K562 (cell line): ENCODE data around the gene RPTOR. TPM values are rescaled to one million over a fixed set of nuclear protein-coding genes. Genes with fewer than 3 reads are reported as not detected.

ENCODE experiments used
- ATAC-seq: fragments of 200-7000 bp; cut with Tn5 transposase; 3 replicates; pipeline ENCODE4 v1.9.1; 2020; ENCODE audit warnings: moderate library complexity
- BruUV-seq: library from RNA; stranded (reverse); fragments of 400-500 nt; replicated peaks from 2 replicates; lab custom pipeline; 2021; lab: Mats Ljungman, UMichigan
- CTCF ChIA-PET: fragments of 300-600 bp; formaldehyde crosslinking; extraction: SDS; loops from one replicate; lab custom pipeline; 2021; ENCODE audit warnings: low intra/inter-chr PET ratio; lab: Yijun Ruan, JAX
- POLR2A ChIA-PET: fragments of 300-600, 350-650 bp; sonication (Branson Sonifier 250); formaldehyde crosslinking; extraction: SDS; loops from one replicate; lab custom pipeline; 2021; ENCODE audit warnings: antibody characterized with exemption, inconsistent platforms; lab: Yijun Ruan, JAX
- DNase-seq, 4 experiments: peaks; one replicate each; pipeline versions ENCODE4 v3.0.0 to v3.0.0-alpha.2; 2011 to 2018; ENCODE audit warnings: low spot score in 3 of 4, mixed read lengths in 3 of 4; ENCODE audit errors: extremely low read depth in 1 of 4
- FAIRE-seq: peaks from 2 replicates; lab custom pipeline; 2011; peaks lifted over from hg19 to GRCh38; lab: Jason Lieb, UNC
- H2AFZ ChIP-seq: 2 replicates; pipeline ENCODE4 v1.6.0; 2011; ENCODE audit warnings: low read depth, low read length, control low read depth, inconsistent platforms
- H3K27ac ChIP-seq: fragments of 200-600 bp; 3 replicates; pipeline ENCODE4 v1.8.0; 2011; ENCODE audit warnings: low read depth, mild to moderate bottlenecking, control low read depth, inconsistent platforms, low read length, moderate library complexity, mixed read lengths; ENCODE audit errors: extremely low read depth
- H3K27me3 ChIP-seq, 2 experiments: fragments of 300-600 bp in 1 of 2; 2 replicates in 1 of 2; 3 replicates in 1 of 2; pipeline versions ENCODE4 v1.6.0 to v1.8.0; 2011; ENCODE audit warnings: inconsistent platforms in 2 of 2, low read length in 2 of 2, mild to moderate bottlenecking in 1 of 2, mixed read lengths in 1 of 2, moderate library complexity in 1 of 2; ENCODE audit not compliant: control insufficient read depth in 2 of 2, insufficient read depth in 2 of 2
- H3K36me3 ChIP-seq: fragments of 300-600 bp; 3 replicates; pipeline ENCODE4 v1.8.0; 2011; ENCODE audit warnings: mild to moderate bottlenecking, low read length, inconsistent platforms; ENCODE audit not compliant: control insufficient read depth, insufficient read depth
- H3K4me1 ChIP-seq, 2 experiments: fragments of 200-600 bp in 1 of 2; replicated peaks in 1 of 2; 2 replicates in 1 of 2; 3 replicates in 1 of 2; pipeline versions ENCODE4 v1.5.1 to v1.8.0; 2011; ENCODE audit warnings: inconsistent platforms in 2 of 2, low read length in 2 of 2, mild to moderate bottlenecking in 1 of 2, mixed read lengths in 1 of 2, moderate library complexity in 1 of 2; ENCODE audit not compliant: control insufficient read depth in 2 of 2, insufficient read depth in 2 of 2
- H3K4me2 ChIP-seq: 2 replicates; pipeline ENCODE4 v1.6.1; 2011; ENCODE audit warnings: low read length, control low read depth, inconsistent platforms, mixed read lengths; ENCODE audit not compliant: insufficient read depth
- H3K4me3 ChIP-seq: fragments of 200-600 bp; sonication (generic), shearing (Covaris generic); 2 replicates; pipeline ENCODE4 v1.5.1; 2016; ENCODE audit warnings: control low read depth, inconsistent platforms
- H3K79me2 ChIP-seq: fragments of 200-600 bp; 3 replicates; pipeline ENCODE4 v1.8.0; 2011; ENCODE audit warnings: low read length, inconsistent platforms; ENCODE audit not compliant: control insufficient read depth, insufficient read depth
- H3K9ac ChIP-seq, 2 experiments: 2 replicates each; pipeline versions ENCODE4 v1.6.0 to v1.6.1; 2011; ENCODE audit warnings: low read depth in 2 of 2, low read length in 2 of 2, control low read depth in 1 of 2, inconsistent platforms in 1 of 2, mild to moderate bottlenecking in 1 of 2, mixed read lengths in 1 of 2; ENCODE audit not compliant: insufficient read depth in 1 of 2
- H3K9me1 ChIP-seq: one replicate; pipeline ENCODE4 v1.6.0; 2011; ENCODE audit warnings: inconsistent platforms, mild to moderate bottlenecking, low read length, moderate library complexity; ENCODE audit not compliant: control insufficient read depth, insufficient read depth
- H3K9me3 ChIP-seq: replicated peaks from 2 replicates; pipeline ENCODE4 v1.5.1; 2011; ENCODE audit warnings: low read depth, low read length, inconsistent platforms; ENCODE audit not compliant: control insufficient read depth, insufficient read depth
- H4K20me1 ChIP-seq: replicated peaks from 2 replicates; pipeline ENCODE4 v1.6.1; 2011; ENCODE audit warnings: low read length, inconsistent platforms, mixed read lengths; ENCODE audit not compliant: control insufficient read depth, insufficient read depth
- BHLHE40 ChIP-seq: IDR thresholded peaks from 2 replicates; pipeline ENCODE4 v1.6.1; 2011; ENCODE audit warnings: low read length, improper control_type of control experiment
- BMI1 ChIP-seq: fragments of 150-350 bp; IDR thresholded peaks from 2 replicates; pipeline ENCODE4 v1.6.1; 2014; ENCODE audit warnings: low read length
- CREB1 ChIP-seq, 2 experiments: sonication (generic) in 1 of 2; formaldehyde crosslinking in 1 of 2; IDR thresholded peaks; 2 replicates each; pipeline versions ENCODE4 v1.6.1 to v1.8.0; 2012 to 2022; ENCODE audit warnings: inconsistent platforms in 1 of 2, mild to moderate bottlenecking in 1 of 2, missing genetic modification reagents in 1 of 2, moderate library complexity in 1 of 2
- ELF4 ChIP-seq: fragments of 450-650 bp; formaldehyde crosslinking; IDR thresholded peaks from 2 replicates; pipeline ENCODE4 v1.4.0; 2022; ENCODE audit warnings: missing genetic modification characterization
- NFIX ChIP-seq: fragments of 250-450 bp; sonication (Bioruptor Pico); IDR thresholded peaks from 2 replicates; pipeline ENCODE4 v1.4.0; 2020; ENCODE audit warnings: low read depth, mild to moderate bottlenecking, moderate library complexity
- PTTG1 ChIP-seq: fragments of 450-650 bp; IDR thresholded peaks from 2 replicates; pipeline ENCODE4 v1.6.1; 2016; ENCODE audit warnings: low read depth, mild to moderate bottlenecking, missing genetic modification characterization, missing compliant biosample characterization
- ZFP1 ChIP-seq: fragments of 450-650 bp; formaldehyde crosslinking; IDR thresholded peaks from 2 replicates; pipeline ENCODE4 v1.4.0; 2020; ENCODE audit warnings: mild to moderate bottlenecking, mixed read lengths
- ZNF121 ChIP-seq: sonication (generic); formaldehyde crosslinking; conservative IDR thresholded peaks from 2 replicates; pipeline ENCODE4 v1.8.0; 2022; ENCODE audit warnings: missing genetic modification reagents
- WGBS: fragments of 100-300 bp; shearing (Covaris generic); methylation state at CpG from one replicate; pipeline ENCODE4 v1.1.6; 2016; ENCODE audit warnings: low coverage, mixed read lengths; ENCODE audit not compliant: insufficient coverage; ENCODE audit errors: missing lambda C conversion rate; 5-methylcytosine and 5-hydroxymethylcytosine counted together
- in situ Hi-C: fragments of 300-500 bp; cut with MboI; formaldehyde crosslinking; loops from 4 replicates; pipeline ENCODE4 v1.15.0; 2018; ENCODE audit warnings: inconsistent platforms, mixed read lengths
- intact Hi-C: fragments of 100-400 bp; cut with micrococcal nuclease; formaldehyde crosslinking; loops from 2 replicates; pipeline ENCODE4 v1.14.2; 2022
- polyA plus RNA-seq, 8 experiments: library from polyadenylated mRNA; depleted of rRNA in 4 of 8; stranded (reverse) in 5 of 8; unstranded in 3 of 8; fragments of >200 nt; fragmentation: Nextera tagmentation in 2 of 8; fragmentation: Illumina TruSeq in 1 of 8; extraction: Ambion mirVana in 2 of 8; extraction: Trizol in 1 of 8; gene quantifications; 2 replicates each; pipeline versions ENCODE4 v1.2.1 to v1.2.3, GENCODE V29; 2011 to 2014; ENCODE audit warnings: inconsistent platforms in 1 of 8, missing spikeins in 1 of 8
- total RNA-seq, 7 experiments: library from RNA; depleted of rRNA in 6 of 7; stranded (reverse); fragments of >200 nt in 6 of 7; fragmentation: Illumina TruSeq in 2 of 7; extraction: Trizol in 2 of 7; gene quantifications; 2 replicates each; pipeline versions ENCODE4 v1.2.1 to v1.2.3, GENCODE V29; 2011 to 2021; ENCODE audit warnings: low replicate concordance in 1 of 7
- TF ChIP-seq, protein P1 (sequence below): fragments of 250-450 bp; sonication (Bioruptor Pico); IDR thresholded peaks from 2 replicates; pipeline ENCODE4 v1.4.0; 2020; ENCODE audit warnings: mild to moderate bottlenecking, moderate library complexity
- TF ChIP-seq, protein P2 (sequence below): sonication (generic); formaldehyde crosslinking; IDR thresholded peaks from 2 replicates; pipeline ENCODE4 v1.8.1; 2023; ENCODE audit warnings: missing genetic modification reagents, mild to moderate bottlenecking, borderline replicate concordance

Gene RPTOR
- total and polyA plus RNA-seq, 9 of the 15 experiments (the other 6 are each of a cell fraction or from before 2014, with no cell fraction given) = 0.24 to 54.1 (median 10.2) TPM

DNA sequence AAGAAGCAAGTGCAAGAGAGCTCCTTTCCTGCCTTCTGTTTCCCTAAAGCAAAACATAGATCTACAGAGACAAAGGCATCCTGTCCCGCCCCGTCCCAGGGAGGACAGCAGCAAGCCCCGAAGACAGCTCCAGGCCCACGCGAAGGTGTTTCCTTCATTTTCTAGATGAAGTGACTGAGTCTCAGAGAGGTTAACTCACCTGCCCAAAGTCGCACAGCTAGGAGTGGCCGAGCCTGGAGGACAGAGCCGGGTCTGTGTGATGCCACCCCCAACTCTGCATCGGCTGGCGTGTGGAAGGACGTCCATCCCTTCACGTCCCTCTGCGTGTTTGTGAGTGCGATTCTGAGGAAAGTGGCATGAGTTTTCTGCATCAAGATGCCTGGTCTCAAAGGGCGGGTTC, 259.8 kb downstream of the RPTOR start:
- peaks cover 6% of the 10 kb centered on the region; the same call in 2 of the 3 replicates for H3K36me3 ChIP-seq
- no peak for TF ChIP-seq ZFP1
- TF ChIP-seq BMI1 = no peak
- no peak for TF ChIP-seq ZNF121 (CRISPR knock-in tag)
- no peak for TF ChIP-seq PTTG1
- TF ChIP-seq BHLHE40 = no peak
- TF ChIP-seq, protein P1, sequence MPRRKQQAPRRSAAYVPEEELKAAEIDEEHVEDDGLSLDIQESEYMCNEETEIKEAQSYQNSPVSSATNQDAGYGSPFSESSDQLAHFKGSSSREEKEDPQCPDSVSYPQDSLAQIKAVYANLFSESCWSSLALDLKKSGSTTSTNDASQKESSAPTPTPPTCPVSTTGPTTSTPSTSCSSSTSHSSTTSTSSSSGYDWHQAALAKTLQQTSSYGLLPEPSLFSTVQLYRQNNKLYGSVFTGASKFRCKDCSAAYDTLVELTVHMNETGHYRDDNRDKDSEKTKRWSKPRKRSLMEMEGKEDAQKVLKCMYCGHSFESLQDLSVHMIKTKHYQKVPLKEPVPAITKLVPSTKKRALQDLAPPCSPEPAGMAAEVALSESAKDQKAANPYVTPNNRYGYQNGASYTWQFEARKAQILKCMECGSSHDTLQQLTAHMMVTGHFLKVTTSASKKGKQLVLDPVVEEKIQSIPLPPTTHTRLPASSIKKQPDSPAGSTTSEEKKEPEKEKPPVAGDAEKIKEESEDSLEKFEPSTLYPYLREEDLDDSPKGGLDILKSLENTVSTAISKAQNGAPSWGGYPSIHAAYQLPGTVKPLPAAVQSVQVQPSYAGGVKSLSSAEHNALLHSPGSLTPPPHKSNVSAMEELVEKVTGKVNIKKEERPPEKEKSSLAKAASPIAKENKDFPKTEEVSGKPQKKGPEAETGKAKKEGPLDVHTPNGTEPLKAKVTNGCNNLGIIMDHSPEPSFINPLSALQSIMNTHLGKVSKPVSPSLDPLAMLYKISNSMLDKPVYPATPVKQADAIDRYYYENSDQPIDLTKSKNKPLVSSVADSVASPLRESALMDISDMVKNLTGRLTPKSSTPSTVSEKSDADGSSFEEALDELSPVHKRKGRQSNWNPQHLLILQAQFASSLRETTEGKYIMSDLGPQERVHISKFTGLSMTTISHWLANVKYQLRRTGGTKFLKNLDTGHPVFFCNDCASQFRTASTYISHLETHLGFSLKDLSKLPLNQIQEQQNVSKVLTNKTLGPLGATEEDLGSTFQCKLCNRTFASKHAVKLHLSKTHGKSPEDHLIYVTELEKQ = no peak
- TF ChIP-seq NFIX = no peak
- TF ChIP-seq, protein P2, sequence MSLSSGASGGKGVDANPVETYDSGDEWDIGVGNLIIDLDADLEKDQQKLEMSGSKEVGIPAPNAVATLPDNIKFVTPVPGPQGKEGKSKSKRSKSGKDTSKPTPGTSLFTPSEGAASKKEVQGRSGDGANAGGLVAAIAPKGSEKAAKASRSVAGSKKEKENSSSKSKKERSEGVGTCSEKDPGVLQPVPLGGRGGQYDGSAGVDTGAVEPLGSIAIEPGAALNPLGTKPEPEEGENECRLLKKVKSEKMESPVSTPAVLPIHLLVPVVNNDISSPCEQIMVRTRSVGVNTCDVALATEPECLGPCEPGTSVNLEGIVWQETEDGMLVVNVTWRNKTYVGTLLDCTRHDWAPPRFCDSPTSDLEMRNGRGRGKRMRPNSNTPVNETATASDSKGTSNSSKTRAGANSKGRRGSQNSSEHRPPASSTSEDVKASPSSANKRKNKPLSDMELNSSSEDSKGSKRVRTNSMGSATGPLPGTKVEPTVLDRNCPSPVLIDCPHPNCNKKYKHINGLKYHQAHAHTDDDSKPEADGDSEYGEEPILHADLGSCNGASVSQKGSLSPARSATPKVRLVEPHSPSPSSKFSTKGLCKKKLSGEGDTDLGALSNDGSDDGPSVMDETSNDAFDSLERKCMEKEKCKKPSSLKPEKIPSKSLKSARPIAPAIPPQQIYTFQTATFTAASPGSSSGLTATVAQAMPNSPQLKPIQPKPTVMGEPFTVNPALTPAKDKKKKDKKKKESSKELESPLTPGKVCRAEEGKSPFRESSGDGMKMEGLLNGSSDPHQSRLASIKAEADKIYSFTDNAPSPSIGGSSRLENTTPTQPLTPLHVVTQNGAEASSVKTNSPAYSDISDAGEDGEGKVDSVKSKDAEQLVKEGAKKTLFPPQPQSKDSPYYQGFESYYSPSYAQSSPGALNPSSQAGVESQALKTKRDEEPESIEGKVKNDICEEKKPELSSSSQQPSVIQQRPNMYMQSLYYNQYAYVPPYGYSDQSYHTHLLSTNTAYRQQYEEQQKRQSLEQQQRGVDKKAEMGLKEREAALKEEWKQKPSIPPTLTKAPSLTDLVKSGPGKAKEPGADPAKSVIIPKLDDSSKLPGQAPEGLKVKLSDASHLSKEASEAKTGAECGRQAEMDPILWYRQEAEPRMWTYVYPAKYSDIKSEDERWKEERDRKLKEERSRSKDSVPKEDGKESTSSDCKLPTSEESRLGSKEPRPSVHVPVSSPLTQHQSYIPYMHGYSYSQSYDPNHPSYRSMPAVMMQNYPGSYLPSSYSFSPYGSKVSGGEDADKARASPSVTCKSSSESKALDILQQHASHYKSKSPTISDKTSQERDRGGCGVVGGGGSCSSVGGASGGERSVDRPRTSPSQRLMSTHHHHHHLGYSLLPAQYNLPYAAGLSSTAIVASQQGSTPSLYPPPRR (CRISPR knock-in tag) = no peak
- no peak for TF ChIP-seq ELF4 (CRISPR knock-in tag)
- TF ChIP-seq CREB1 (IDR thresholded peaks at IDR 0.05) = no peak
- no peak for TF ChIP-seq CREB1 (CRISPR knock-in tag; IDR thresholded peaks at IDR 0.05)
- H3K79me2 ChIP-seq = no peaks in the 10 kb centered on the region
- H3K27ac ChIP-seq = no peak overlapping the region
- H3K27me3 ChIP-seq = no peaks in the 10 kb centered on the region
- H3K9me3 ChIP-seq = no peaks in the 10 kb centered on the region
- WGBS = 85% methylated on average over 15 of the region's 15 CpGs
- no peaks in the 10 kb centered on the region for H4K20me1 ChIP-seq
- no peak for DNase-seq
- no TSS peak for BruUV-seq
- H2AFZ ChIP-seq = no peak overlapping the region
- ChIA-PET POLR2A (interaction anchor here (0.6 to 1.6 kb wide), 3 partner anchors 9 to 36 kb away, joined by 3 read pairs; no protein-coding TSS in a partner anchor), CTCF (no interaction called here)
- no peak for FAIRE-seq
- intact Hi-C loops (no loop called here), in situ Hi-C loops (no loop called here)
- no peak overlapping the region for H3K4me3 ChIP-seq
- H3K9me1 ChIP-seq = no peaks in the 10 kb centered on the region
- peaks cover 0 to 13% of the 10 kb centered on the region in 2 experiments; a peak in 1 of 5 replicates for H3K4me1 ChIP-seq
- no peak overlapping the region; a peak in 1 of 4 replicates for H3K9ac ChIP-seq
- no peak for ATAC-seq
- H3K4me2 ChIP-seq = no peak overlapping the region
